Stimulated activated naive CD8-positive, alpha-beta T cell treated with anti-CD3 and anti-CD28 coated beads, Interleukin-15, Interleukin-2, amounts not matched to agents 100 ng/mL and 50 ng/mL, for 24 hours (primary cell): ENCODE results near the gene TMEM225.

Experiments
- H3K27ac Mint-ChIP-seq: one replicate; pipeline ENCODE4 v1.8.0; 2021; ENCODE audit warnings: mild to moderate bottlenecking, mixed read lengths
- H3K27me3 Mint-ChIP-seq: one replicate; pipeline ENCODE4 v1.8.0; 2021; ENCODE audit warnings: mixed read lengths
- H3K36me3 Mint-ChIP-seq: one replicate; pipeline ENCODE4 v1.8.0; 2021; ENCODE audit warnings: low read depth, mixed read lengths
- H3K4me1 Mint-ChIP-seq: one replicate; pipeline ENCODE4 v1.8.0; 2021; ENCODE audit warnings: low read depth, mixed read lengths
- H3K4me3 Mint-ChIP-seq: one replicate; pipeline ENCODE4 v1.8.0; 2021; ENCODE audit warnings: mild to moderate bottlenecking, mixed read lengths
- H3K9me3 Mint-ChIP-seq: one replicate; pipeline ENCODE4 v1.8.0; 2021; ENCODE audit warnings: mixed read lengths

Gene TMEM225

GRCh38 chr11:123851110-123851509 is 34.4 kb downstream of the TMEM225 start:
- no peak overlapping the region for H3K27ac Mint-ChIP-seq
- peaks cover 4% of the 10 kb centered on the region for H3K9me3 Mint-ChIP-seq
- no peak overlapping the region for H3K4me3 Mint-ChIP-seq
- H3K36me3 Mint-ChIP-seq, result no peaks in the 10 kb centered on the region
- H3K4me1 Mint-ChIP-seq, result no peaks in the 10 kb centered on the region
- peaks cover 12% of the 10 kb centered on the region for H3K27me3 Mint-ChIP-seq

GRCh38 chr11:123841174-123841573 is 44.3 kb downstream of the TMEM225 start:
- H3K4me3 Mint-ChIP-seq, result no peak overlapping the region
- no peaks in the 10 kb centered on the region for H3K4me1 Mint-ChIP-seq
- no peaks in the 10 kb centered on the region for H3K36me3 Mint-ChIP-seq
- H3K27ac Mint-ChIP-seq, result no peak overlapping the region
- H3K27me3 Mint-ChIP-seq, result peaks cover 10% of the 10 kb centered on the region
- no peaks in the 10 kb centered on the region for H3K9me3 Mint-ChIP-seq

GRCh38 chr11:123839131-123839530 is 46.3 kb downstream of the TMEM225 start:
- H3K4me1 Mint-ChIP-seq, result no peaks in the 10 kb centered on the region
- H3K27ac Mint-ChIP-seq, result no peak overlapping the region
- H3K4me3 Mint-ChIP-seq, result no peak overlapping the region
- peaks cover 5% of the 10 kb centered on the region for H3K27me3 Mint-ChIP-seq
- no peaks in the 10 kb centered on the region for H3K36me3 Mint-ChIP-seq
- H3K9me3 Mint-ChIP-seq, result no peaks in the 10 kb centered on the region

DNA sequence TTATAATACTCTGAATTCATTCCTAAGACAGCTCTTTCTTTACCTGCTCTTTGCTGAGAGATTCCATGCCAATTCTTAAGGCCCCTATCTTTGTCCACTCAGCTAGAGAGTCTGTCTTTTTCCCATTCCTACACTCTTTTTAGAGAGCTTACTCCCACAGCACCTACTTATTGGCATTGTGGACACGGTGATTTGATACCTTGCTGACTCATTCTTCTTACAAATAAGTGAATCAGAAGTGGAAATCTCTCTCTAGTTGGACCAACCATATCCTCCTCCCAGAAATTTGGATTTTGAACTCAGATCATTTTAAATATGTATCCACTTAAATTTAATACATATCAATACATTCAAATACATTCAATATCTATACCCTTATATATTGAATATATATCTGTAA is 46.8 kb downstream of the TMEM225 start:
- no peaks in the 10 kb centered on the region for H3K4me1 Mint-ChIP-seq
- no peaks in the 10 kb centered on the region for H3K36me3 Mint-ChIP-seq
- no peaks in the 10 kb centered on the region for H3K9me3 Mint-ChIP-seq
- peaks cover under 1% of the 10 kb centered on the region for H3K27me3 Mint-ChIP-seq
- H3K27ac Mint-ChIP-seq, result no peak overlapping the region
- no peak overlapping the region for H3K4me3 Mint-ChIP-seq

DNA sequence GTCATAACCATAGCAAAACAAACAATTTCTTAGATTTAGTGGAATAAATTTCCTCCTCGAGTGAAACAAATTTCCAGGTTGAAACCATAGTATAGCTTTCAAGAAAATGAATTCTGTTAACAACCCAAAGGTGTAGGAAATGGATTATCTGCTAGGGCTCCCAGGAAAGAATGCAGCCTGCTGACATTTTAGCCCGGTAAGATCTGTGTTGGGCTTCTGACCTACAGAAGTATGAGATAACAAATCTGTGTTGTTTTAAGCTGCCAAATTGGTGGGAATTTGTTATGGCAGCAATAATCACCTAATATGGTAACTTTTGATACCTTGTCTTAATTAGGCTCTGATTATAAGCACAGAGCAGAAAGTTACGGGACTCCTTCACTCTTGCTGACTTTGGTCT is 47.3 kb downstream of the TMEM225 start:
- no peaks in the 10 kb centered on the region for H3K9me3 Mint-ChIP-seq
- no peaks in the 10 kb centered on the region for H3K36me3 Mint-ChIP-seq
- H3K4me1 Mint-ChIP-seq, result no peaks in the 10 kb centered on the region
- no peak overlapping the region for H3K27ac Mint-ChIP-seq
- H3K27me3 Mint-ChIP-seq, result no peaks in the 10 kb centered on the region
- H3K4me3 Mint-ChIP-seq, result no peak overlapping the region

- Mint-ChIP-seq H3K9me3 (no peaks in the 10 kb centered on the region), H3K27ac (no peak overlapping the region), H3K4me3 (no peak overlapping the region), H3K27me3 (peaks cover 19% of the 10 kb centered on the region), H3K4me1 (no peaks in the 10 kb centered on the region), H3K36me3 (no peaks in the 10 kb centered on the region)
These were observed 52.4 kb downstream of the TMEM225 start for GRCh38 chr11:123833095-123833494.
